RPMI8226 (cell line): Measurements from ENCODE around the gene GSE1.
A peak's percentile ranks its signal among the peaks of the same experiment; 100 is the strongest.
"Not testable (repeated sequence)": the region's sequence is repeated elsewhere in the genome, so short reads cannot be mapped to it uniquely, and the experiment has no call there.

Experiments
- DNase-seq: peaks from one replicate; pipeline ENCODE4 v3.0.0-alpha.2; 2015

GSE1 gene

DNA sequence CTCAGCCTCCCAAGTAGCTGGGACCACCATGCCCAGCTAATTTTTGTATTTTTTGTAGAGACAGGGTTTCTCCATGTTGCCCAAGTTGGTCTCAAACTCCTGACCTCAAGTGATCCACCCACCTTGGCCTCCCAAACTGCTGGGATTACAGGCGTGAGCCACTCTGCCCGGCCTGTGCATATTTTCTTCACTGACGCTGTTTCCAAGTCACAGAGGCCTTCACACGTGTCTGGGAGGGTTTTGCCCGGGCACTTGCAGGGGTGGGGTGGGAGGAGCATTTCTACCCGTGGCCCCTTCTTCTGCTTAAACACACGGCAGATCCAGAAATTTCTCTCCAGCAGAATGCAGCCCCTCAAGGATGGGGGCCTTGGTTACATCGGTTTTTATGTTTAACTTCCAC, 20.8 kb upstream of the GSE1 start:
- DNase-seq: not testable (repeated sequence)

DNA sequence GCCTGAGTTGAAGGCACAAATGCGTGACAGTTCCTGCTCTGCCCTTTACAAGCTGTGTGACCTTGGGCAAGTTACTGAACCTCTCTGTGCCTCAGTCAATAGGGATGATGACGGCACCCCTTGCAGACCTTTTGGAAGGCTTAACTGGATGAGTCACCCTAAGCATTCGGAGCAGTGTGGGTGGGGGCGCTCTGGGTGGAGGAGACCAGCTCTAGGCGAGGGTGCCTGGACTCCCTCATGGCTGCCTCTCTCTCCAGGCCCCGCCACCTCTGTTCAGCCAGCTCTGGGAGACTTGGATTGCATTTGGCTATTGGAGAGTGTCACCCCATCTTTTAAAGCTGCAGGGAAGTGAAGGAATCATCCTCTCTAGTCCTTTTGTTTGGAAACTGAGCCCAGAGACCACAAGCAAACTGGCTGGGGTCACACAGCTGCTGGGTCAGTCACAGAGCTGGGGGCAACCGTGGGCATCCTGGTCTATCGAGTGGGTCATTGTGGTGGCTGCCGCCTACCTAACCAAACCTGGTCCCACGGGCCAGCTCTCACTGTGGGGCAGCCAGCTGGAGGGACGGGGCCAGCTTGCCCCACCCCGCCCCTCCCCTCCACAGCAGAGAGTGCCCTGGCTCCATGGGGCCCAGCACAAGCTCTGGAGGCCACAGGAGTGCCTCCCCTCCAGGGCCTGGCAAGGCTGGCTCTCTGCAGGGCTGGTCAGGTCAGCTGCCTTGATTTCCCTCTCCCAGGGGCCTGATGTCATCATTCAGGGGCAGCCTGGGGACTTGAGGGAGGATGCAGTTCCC, 20.2 kb upstream of the GSE1 start:
- DNase-seq: no peak

DNA sequence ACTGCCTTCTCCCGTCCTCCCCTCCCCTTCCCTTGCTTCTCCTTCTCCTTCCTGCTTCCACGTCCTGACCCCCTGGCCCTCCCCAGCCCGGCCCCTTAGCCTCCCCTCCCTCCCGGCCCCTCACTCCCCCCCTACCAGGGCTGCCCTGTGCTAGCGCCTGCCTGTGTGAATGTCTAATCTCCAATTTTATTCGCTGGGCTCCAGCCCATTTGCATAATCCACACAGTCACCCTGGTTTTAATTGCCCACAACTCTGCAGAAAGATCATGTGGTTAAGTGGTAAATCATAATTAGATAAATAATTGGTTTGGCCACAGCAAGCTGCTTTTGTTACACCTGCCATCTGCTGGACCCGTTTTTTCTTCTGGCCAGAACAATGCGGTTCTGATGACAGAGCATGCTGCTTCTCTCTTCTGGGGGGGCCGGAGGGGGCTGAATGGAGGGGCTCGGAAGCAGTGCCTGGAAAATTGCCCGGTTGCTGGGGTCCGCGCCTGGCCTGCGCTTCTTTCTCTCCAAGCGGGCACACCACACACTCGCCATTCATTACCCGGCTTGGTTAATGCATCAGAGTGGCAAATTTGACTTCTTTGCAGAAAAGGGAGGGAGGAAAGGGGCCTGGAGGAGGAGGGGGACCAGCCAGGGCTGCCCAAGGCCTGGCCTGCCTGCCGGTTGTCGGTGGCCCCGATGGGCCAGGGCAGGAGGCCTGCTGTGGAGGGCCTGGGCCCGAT, 19.5 kb upstream of the GSE1 start:
- DNase-seq: no peak

DNA sequence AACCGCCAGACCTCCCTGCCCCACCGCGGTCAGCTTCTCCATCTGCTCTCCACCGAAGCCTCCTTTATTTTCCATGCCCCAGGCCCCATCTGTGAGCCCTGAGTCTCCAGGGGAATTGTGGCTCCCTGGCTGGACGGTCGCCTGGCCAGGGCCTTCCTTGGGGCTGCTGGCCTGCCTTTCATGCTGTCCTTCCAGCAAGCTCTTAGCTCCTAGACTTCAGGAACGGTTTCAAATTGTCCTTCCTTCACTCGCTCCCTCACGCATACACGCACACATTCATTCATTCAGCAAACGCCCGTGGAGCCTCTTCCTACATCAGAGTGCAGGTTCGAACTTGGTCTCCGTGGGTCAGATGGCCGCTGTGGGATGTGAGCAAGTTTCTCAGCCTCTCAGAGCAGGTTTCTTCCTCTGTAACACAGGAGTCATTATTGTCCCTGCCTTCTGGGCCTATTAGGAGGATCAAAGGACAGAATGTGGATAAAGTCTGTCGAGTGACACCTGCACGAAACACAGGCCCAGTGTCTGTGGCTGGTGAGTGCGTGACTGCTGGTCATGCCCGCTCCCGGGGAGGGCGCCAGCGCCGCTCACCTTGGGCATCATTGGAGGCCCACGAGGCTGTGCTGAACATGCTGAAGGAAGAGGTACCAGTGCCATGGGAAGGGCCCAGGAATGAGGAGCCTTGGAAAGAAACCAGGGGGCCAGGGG, 18.7 kb upstream of the GSE1 start:
- no peak for DNase-seq

DNA sequence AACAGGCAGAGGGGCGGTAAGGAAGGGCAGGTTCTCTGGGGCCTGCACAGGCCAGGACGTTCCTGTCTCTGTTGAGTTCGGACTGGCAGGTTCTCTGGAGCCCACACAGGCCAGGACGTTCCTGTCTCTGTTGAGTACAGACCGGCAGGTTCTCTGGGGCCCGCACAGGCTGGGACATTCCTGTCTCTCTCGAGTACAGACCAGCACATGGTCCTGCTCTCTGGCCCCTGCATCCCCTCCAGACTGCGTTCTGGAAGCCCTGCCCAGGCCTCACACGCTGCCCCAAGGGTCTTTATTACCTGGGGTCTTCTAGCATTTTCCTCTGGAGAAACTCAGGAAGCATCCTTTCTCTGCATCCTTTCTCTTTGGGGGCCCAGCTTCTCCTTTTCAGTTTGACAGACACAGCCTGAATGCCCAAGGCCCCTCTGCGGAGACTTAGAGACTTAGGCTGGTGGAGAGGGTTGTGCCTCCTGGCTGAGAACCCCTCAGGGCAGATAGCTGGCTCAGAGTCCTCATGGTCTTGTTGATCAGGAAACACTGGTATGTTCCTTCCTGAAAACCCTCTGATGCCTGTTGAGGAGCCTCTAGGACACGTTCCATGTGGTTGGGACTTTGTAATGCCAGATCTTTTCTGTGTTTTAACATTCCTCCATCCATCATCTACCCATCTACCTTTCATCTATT, 18.0 kb upstream of the GSE1 start:
- no peak for DNase-seq

DNA sequence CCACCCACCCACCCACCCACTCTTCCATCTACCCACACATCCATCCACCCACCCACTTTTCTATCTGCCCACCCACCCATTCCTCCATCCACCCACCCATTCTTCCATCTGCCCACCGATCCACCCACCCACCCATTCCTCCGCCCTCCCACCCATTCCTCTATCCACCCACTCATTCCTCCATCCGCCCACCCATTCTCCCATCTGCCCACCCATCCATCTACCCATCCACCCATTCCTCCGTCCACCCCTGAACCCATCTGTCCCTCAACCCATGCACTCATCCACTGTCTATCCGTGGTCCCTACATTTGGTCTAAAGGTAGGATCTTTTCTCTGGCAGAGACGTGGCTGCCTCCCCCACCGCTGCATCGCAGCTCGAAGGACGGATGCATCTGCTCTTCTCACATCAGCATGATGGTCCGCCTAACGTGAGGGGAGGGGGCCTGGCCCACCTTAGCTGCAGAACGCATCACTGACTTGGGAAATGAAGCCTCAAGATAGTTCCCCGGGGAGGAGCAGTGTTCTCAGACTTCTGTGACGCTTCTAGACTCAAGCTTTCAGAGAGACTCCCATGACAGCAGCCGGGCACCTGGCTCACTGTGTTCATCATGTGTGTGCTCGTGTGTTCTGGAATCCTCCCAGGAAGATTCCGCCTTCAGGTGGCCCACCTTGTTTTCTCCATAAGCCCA, 17.2 kb upstream of the GSE1 start:
- DNase-seq: no peak

DNA sequence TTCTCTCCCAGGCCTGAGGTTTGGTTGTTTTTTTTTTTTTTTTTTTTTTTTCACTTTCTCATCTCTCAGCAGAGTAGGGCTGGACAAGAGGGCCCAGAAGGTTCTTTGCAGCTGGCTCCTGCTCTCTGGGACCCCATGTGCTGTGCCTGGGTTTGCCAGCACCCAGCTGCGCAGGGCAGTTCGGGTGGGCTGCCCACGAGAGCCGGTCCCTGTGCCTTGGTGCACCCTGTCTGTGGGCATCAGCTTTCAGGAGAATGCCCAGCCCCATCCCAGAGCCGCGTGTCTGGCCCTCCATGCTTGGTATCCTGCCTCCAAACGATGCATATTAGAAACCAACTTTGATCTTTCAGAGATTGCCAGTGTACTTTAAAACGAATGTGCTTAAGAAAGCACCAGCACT, 15.0 kb upstream of the GSE1 start:
- no peak for DNase-seq

DNA sequence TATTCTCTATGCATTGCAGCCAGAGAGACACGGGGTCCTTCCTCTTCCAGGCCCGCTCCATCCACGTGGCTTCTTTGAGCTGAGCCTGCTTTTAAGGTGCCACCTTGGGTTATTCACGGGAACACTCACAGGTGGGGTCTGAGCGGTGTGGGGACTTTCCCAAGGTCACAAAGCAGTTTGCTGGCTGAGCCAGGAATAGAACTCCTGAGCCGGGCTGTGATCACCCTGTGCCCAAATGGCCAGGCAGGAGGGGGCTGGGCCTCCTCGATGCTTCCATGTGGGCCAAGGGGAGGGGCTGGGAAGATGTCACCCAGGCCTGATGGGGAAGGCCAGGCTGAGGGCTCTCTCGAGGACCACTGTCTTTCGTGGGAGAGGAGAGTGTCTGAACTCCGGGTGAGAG, 13.0 kb upstream of the GSE1 start:
- DNase-seq: peak; percentile 37

DNA sequence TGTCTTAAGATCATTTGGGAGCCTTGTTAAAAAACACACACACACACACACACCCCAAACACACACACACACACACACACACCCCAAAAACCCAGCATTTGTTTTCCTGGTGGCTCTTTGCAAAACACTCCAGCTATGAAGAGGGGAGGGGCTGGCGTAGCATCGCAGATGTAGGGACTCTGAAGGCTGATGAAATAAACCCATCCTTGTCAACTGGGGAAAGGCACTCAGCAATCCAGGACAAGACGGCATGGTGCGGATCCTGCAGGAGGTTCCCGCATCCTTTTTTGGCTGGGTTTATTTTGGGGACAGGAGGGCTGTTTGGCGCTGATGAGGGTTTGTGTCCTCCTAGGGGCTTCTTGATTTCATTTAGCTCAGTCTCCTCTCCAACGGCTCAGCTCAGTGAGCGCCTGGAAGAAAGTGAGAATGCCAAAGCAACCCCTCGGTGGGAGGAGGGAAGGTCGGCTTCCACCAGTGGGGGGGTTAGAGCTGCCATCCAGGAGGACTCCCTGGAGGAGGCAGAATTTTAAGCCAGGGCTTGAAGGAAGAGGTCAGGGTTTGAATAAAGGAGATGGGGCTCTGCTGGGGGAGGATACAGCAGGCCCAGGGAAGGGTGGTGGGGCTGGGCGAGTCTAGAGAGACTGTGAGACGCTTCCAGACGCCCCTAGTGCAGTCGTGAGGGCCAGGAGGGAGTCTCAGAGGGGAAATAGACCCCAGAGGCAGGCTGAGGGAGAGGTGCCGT, 12.4 kb upstream of the GSE1 start:
- DNase-seq: no peak

DNA sequence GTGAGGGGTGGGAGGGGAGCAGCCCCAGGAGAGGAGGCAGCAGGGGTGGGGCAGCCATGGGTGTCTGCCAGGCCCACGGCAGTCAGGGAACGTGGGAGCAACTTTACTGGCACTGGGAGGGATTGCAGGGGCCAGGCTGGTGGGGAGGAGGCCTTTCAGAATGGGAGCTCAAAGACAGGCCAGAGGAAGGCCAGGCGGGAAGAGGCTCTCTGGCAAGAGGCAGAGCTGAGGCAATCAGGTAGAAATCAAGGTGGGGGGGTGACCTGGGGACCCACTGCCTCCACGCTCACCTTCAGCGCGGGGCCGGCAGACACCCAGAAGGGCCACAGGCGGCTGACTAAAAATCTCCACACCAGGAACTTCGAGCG, 11.9 kb upstream of the GSE1 start:
- no peak for DNase-seq

DNA sequence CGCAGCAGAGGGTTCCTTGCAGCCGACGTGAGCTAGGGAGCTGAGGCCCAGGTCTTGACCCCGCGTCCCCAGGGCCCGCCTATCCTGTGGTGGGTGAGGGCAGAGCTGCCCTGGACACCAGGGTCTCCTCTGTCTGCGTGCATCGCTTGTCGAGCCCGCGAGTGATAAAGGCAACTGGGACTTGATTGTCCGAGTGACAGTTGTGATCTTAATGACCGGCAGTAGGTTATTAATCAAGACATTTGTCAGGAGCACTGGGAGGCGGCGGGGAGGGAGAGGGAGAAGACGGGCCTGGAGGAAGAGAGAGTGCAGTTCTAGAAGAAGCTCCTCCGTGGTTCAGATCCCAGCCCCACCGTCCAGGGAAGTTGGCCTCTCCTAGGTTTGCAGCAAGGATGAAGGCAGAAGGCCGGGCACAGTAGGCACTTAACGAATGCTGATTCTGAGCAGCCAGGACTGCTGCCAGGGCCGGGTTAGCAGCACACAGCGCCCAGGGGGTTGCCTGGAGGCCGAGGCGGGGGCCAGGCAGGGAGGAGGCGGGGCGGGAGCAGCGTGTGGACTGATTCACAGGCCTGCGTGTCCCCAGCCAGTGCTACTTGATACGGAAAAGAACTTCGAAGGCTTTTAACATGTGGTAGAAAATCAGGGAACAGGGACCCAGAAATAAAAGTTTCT, 11.3 kb upstream of the GSE1 start:
- no peak for DNase-seq

DNA sequence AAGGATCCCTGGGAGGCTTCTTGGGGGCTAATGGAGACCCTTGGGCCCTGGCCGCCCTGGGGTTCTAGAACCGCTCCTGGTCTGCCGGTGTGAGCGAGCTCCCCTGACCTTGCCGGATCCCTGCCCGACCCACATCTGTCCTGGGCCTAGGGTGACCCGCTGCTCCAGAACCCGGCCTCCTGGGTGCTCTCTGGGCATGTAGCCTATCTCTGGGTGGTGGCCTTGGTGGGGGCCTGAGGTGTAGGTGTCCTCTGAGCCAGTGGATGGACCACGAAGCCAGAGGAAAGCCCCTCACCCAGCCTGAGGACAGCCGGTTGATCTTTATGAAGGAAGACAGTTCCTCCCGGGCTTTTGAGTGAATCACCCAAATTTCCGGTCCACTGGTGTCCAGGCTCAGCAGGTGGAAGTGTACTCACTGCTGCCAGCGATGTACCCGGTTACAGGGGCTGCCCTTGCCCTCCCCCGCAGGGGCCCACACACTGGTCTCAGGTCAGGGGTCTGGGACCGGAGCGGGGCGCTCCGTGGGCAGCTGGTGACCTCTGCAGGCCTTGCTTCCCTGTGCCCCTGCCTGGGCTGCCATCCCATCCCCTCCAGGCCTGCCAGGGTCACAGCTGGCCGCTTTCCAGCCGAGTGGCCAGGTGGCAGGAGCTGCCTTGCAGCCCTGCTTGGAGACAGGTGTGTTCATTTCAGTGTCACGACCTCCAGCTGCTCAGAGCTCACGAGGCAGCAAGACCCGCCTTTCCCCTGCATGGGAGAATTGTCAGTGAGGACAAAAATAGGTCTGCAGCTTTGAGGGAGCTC, 10.5 kb upstream of the GSE1 start:
- peak; percentile 90 for DNase-seq

DNA sequence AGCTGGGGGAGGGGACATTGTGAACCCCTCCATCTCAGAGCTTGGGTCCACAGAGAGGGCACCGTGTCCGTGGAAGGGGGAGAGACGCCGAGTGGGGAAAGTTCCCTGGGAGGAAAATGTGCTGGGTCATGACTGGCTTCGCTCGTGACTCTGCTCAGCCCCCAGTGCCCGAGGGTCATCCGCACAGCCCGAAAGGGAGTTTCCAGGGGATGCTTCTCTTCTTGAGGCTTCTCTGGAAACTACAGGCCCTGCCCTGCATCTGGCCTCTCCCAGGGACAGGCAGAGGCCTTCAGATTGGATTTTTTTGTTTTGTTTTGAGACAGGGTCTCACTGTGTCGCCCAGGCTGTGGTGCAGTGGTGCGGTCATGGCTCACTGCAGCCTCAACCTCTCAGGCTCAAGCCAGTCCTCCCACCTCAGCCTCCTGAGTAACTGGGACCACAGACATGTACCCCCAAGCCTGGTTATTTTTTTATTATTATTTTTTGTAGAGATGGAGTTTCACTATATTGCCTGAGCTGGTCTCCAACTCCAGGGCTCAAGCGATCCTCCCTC, 9.8 kb upstream of the GSE1 start:
- DNase-seq: peak; percentile 63

DNA sequence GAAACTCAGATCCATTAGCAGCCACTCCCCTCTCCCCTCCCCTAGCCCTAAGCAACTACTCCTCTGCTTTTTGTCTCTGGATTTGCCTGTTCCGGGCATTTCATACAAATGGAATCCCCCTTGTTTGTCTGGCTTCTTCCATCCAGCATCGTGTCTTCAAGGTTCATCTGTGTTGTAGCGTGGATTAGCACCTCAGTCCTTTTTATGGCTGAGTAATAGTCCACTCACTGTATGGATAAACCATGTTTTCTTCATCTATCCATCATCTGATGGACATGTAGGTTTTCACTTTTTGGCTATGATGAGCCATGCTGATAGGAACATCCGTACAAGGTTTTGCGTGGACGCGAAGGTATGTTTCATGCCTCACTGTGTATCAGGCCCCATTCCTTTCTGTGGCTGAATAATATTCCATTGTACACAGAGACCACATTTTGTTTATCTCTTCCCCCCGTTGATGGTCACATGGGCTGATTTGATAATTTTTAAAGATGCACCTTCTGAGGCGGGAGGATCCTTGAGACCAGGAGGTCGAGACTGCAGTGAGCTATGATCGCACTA, 8.9 kb upstream of the GSE1 start:
- no peak for DNase-seq

DNA sequence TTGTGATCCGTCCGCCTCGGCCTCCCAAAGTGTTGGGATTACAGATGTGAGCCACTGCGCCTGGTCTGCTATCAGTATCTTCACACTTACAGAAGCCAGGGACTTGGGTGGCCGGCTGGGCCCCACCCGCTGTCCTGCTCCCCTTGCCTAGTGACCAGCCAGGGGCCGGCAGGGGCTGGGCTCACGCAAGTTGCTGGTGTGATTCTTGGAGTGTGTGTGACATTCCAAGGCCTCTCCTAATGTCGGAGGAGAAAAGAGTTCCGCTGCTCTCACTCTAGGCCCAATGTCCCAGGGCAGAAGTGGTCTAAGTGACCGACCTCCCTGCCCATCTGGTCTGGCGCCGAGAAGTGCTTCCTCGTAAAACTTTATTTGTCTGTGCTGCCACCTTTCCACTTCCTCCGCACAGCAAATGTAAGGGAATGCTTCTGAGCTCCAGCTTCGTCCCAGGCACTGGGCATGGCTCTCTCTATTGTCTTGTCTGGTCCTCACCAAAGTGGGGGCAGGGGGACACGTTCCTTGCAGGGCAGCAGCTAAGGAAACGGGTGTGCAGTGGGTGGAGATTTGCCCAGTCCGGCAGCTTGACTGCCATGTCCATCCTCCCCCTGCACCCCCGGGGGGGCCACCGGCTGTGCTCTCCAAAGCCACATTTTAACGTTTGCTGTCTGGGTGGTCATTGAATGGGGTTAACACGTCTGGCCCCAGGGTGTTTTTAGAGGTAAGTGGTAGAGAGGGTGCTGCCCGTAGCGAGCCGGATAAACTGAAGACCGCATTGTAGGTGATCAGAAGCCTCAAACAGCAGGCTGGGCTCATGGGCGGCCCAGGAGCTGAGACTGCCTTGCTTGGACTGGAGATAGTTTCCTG, 7.8 kb upstream of the GSE1 start:
- no peak for DNase-seq

DNA sequence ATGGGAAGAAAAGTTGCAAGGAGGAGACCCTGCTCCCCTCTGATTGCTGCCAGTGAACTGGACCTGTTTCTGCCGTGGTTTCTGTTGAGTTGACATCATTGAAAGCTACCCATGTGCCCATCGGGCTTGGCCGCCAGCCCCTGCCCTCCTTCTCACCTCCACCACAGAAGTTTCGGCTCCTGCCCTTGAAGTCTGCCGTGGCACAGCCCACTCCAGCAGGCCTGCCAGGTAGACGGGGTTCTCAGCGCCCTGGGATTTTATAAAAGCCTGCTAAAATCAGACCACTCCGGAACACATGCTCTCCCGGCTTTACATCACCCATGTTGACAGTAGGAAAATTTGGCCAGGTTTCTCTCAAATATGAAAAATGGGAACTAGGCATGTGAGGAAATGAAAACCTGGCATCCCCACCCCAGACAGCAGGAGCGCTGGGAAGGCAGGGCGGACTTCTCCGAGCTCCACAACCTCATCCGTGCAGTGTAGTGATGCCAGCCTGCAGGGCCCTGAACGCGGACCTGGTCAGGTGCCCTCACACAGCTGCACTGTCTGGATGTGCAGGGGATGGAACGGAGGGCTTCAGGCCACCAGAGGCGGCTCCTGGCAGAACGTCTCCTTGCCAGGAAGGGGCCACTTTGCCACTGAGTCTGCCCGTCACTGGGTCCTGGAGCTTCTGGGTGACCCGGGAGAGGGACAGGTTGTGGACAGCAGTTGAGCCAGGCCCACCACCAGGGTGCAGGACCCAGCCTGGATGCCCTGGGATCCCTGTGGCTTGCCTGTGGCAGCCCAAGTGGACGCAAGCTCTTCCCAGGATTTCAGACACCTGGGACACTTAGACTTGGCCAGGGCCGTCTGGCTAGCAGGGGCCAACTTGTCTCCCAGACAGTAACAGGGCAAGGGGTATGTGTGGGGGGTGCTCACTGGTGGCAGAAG, 6.9 kb upstream of the GSE1 start:
- DNase-seq: no peak

DNA sequence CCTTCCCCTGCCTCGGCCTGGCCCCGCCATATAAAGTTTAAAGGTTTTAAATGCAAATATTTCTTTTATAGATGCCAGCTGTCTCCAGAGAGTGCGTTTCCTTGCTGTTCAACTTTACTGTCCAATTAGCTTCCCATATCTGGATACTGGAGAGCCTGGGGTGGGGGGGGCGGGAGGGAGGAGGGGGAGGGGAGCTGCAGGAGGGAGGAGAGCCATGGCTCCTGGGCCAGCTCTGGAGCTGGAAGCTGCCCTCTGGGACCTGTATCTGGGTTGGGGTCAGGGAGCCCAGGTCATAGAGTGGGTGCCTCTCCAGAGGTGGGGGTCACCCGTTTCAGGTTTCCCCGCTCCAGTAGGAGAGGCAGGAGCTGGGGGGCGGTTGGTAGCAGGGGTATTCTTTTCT, 6.2 kb upstream of the GSE1 start:
- no peak for DNase-seq

DNA sequence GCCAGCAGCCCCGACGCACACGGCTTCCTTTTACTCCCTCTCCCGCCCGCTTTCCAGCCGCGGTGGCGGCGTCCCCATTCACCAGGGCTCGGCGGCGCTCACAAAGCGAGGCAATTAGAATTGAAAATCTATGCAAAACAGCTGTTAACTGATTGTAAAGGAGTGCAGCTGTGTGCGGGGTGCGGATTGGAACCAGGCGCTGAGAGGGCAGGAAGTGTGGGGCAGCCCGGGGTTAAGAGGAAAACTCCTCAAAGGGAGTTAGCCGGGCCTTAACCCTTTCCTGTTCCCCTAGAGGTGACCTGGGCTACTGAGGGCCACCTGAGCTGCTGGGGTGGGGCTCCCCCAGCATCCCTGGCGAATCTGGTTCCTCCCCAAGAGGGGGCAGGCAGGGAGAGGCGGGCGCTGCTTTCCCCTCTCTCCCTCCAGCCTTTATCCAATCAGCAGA, 5.8 kb upstream of the GSE1 start:
- peak; percentile 31 for DNase-seq
